GM19452 (cell line): Measurements from ENCODE around the gene NME2.

Experiments used
- ATAC-seq: cut with Tn5 transposase; IDR thresholded peaks from one replicate; pipeline ENCODE4 v1.9.1; 2021; ENCODE audit not compliant: unreplicated experiment

The NME2 gene

GRCh38 chr17:51200295-51200694, 34.1 kb downstream of the NME2 start:
- no peak for ATAC-seq

- no peak for ATAC-seq
These were observed 34.6 kb downstream of the NME2 start for GRCh38 chr17:51200846-51201245.

GRCh38 chr17:51203838-51204237, 37.6 kb downstream of the NME2 start:
- ATAC-seq: no peak

- no peak for ATAC-seq
These were observed 48.7 kb downstream of the NME2 start for GRCh38 chr17:51214920-51215319.

- ATAC-seq: no peak
These were observed 51.7 kb downstream of the NME2 start for GRCh38 chr17:51217946-51218345.

GRCh38 chr17:51221322-51221721, 55.1 kb downstream of the NME2 start:
- ATAC-seq: no peak
